HUES6 (cell line): ENCODE measurements around the gene ARHGAP12.

Experiments used
- H3K27ac ChIP-seq: 2 replicates; pipeline ENCODE4 v1.7.0; 2013; ENCODE audit warnings: low read depth, mild to moderate bottlenecking, low read length, inconsistent platforms
- H3K27me3 ChIP-seq: 2 replicates; pipeline ENCODE4 v1.6.1; 2013; ENCODE audit warnings: low read length; ENCODE audit not compliant: control insufficient read depth, insufficient read depth
- H3K36me3 ChIP-seq: 2 replicates; pipeline ENCODE4 v1.6.1; 2013; ENCODE audit warnings: low read length; ENCODE audit not compliant: control insufficient read depth, insufficient read depth
- H3K4me1 ChIP-seq: 2 replicates; pipeline ENCODE4 v1.6.1; 2013; ENCODE audit warnings: low read length; ENCODE audit not compliant: control insufficient read depth, insufficient read depth
- H3K4me3 ChIP-seq: 2 replicates; pipeline ENCODE4 v1.5.1; 2013; ENCODE audit warnings: low read depth, low read length
- H3K9ac ChIP-seq: one replicate; pipeline ENCODE4 v1.6.1; 2013; ENCODE audit warnings: mild to moderate bottlenecking, low read length
- H3K9me3 ChIP-seq: 2 replicates; pipeline ENCODE4 v1.6.1; 2013; ENCODE audit warnings: low read depth, low read length; ENCODE audit not compliant: control insufficient read depth, insufficient read depth

Gene ARHGAP12

GRCh38 chr10:31935678-31936077 lies 7.0 kb upstream of the ARHGAP12 start:
- Histone ChIP-seq H3K27ac (no peak overlapping the region), H3K27me3 (no peaks in the 10 kb centered on the region), H3K9ac (no peak overlapping the region), H3K4me3 (no peak overlapping the region), H3K36me3 (no peaks in the 10 kb centered on the region), H3K9me3 (no peaks in the 10 kb centered on the region), H3K4me1 (peaks cover 12% of the 10 kb centered on the region)

- H3K27me3 ChIP-seq = no peaks in the 10 kb centered on the region
- H3K9ac ChIP-seq = no peak overlapping the region
- H3K36me3 ChIP-seq = no peaks in the 10 kb centered on the region
- no peaks in the 10 kb centered on the region for H3K9me3 ChIP-seq
- no peak overlapping the region for H3K27ac ChIP-seq
- H3K4me1 ChIP-seq = peaks cover 12% of the 10 kb centered on the region
- no peak overlapping the region for H3K4me3 ChIP-seq
These were observed 4.2 kb upstream of the ARHGAP12 start for GRCh38 chr10:31932838-31933237.

GRCh38 chr10:31930856-31931255 lies 2.2 kb upstream of the ARHGAP12 start:
- Histone ChIP-seq H3K9me3 (no peaks in the 10 kb centered on the region), H3K9ac (no peak overlapping the region), H3K27me3 (no peaks in the 10 kb centered on the region), H3K36me3 (no peaks in the 10 kb centered on the region), H3K27ac (no peak overlapping the region), H3K4me1 (peaks cover 19% of the 10 kb centered on the region), H3K4me3 (no peak overlapping the region)

- Histone ChIP-seq H3K27ac (no peak overlapping the region), H3K36me3 (no peaks in the 10 kb centered on the region), H3K27me3 (no peaks in the 10 kb centered on the region), H3K4me3 (peak overlapping the region; percentile 88), H3K4me1 (peaks cover 22% of the 10 kb centered on the region), H3K9me3 (no peaks in the 10 kb centered on the region), H3K9ac (peak overlapping the region; percentile 17)
These were observed 1.6 kb upstream of the ARHGAP12 start for GRCh38 chr10:31930023-31930751.

GRCh38 chr10:31929261-31930022 lies 811 bp upstream of the ARHGAP12 start:
- Histone ChIP-seq H3K27ac (peak overlapping the region; percentile 41; the same call in 1 of the 2 replicates), H3K9ac (peak overlapping the region; percentile 87), H3K4me3 (peak overlapping the region; percentile 88), H3K9me3 (no peaks in the 10 kb centered on the region), H3K36me3 (no peaks in the 10 kb centered on the region), H3K27me3 (no peaks in the 10 kb centered on the region), H3K4me1 (peaks cover 22% of the 10 kb centered on the region)

- Histone ChIP-seq H3K4me3 (peak overlapping the region; percentile 88), H3K9me3 (peaks cover 10% of the 10 kb centered on the region; the same call in 1 of the 2 replicates), H3K36me3 (no peaks in the 10 kb centered on the region), H3K27ac (peak overlapping the region; percentile 3; the same call in 1 of the 2 replicates), H3K9ac (peak overlapping the region; percentile 98), H3K4me1 (peaks cover 22% of the 10 kb centered on the region), H3K27me3 (no peaks in the 10 kb centered on the region)
These were observed 615 bp downstream of the ARHGAP12 start for GRCh38 chr10:31927884-31928548.

- H3K4me1 ChIP-seq = peaks cover 22% of the 10 kb centered on the region
- H3K9ac ChIP-seq = peak overlapping the region; percentile 98
- peak overlapping the region; percentile 88 for H3K4me3 ChIP-seq
- H3K9me3 ChIP-seq = peaks cover 10% of the 10 kb centered on the region; the same call in 1 of the 2 replicates
- H3K27me3 ChIP-seq = no peaks in the 10 kb centered on the region
- no peaks in the 10 kb centered on the region for H3K36me3 ChIP-seq
- peak overlapping the region; percentile 3; the same call in 1 of the 2 replicates for H3K27ac ChIP-seq
These were observed 1.1 kb downstream of the ARHGAP12 start for GRCh38 chr10:31927565-31927883.

- peak overlapping the region; percentile 98 for H3K9ac ChIP-seq
- H3K4me1 ChIP-seq = peaks cover 22% of the 10 kb centered on the region
- H3K27ac ChIP-seq = peak overlapping the region; percentile 3; the same call in 1 of the 2 replicates
- H3K36me3 ChIP-seq = no peaks in the 10 kb centered on the region
- H3K27me3 ChIP-seq = no peaks in the 10 kb centered on the region
- H3K4me3 ChIP-seq = peak overlapping the region; percentile 88
- H3K9me3 ChIP-seq = peaks cover 10% of the 10 kb centered on the region; the same call in 1 of the 2 replicates
These were observed 1.7 kb downstream of the ARHGAP12 start for GRCh38 chr10:31926765-31927564.

GRCh38 chr10:31926160-31926559 lies 2.5 kb downstream of the ARHGAP12 start:
- H3K4me1 ChIP-seq = peaks cover 22% of the 10 kb centered on the region
- H3K36me3 ChIP-seq = no peaks in the 10 kb centered on the region
- no peaks in the 10 kb centered on the region for H3K27me3 ChIP-seq
- H3K27ac ChIP-seq = no peak overlapping the region
- peak overlapping the region; percentile 88; the same call in 1 of the 2 replicates for H3K4me3 ChIP-seq
- H3K9ac ChIP-seq = no peak overlapping the region
- H3K9me3 ChIP-seq = peaks cover 10% of the 10 kb centered on the region; the same call in 1 of the 2 replicates

GRCh38 chr10:31924833-31925232 lies 3.8 kb downstream of the ARHGAP12 start:
- Histone ChIP-seq H3K4me3 (no peak overlapping the region), H3K9ac (no peak overlapping the region), H3K9me3 (peaks cover 10% of the 10 kb centered on the region; the same call in 1 of the 2 replicates), H3K36me3 (no peaks in the 10 kb centered on the region), H3K27ac (no peak overlapping the region), H3K27me3 (no peaks in the 10 kb centered on the region), H3K4me1 (peaks cover 13% of the 10 kb centered on the region)
